Neural cell (in vitro differentiated cells): Measurements from ENCODE around the gene ANKRD40. TPM values are rescaled to one million over a fixed set of nuclear protein-coding genes. Genes with fewer than 3 reads are reported as not detected.

Source experiments
- H2AFZ ChIP-seq: fragments of 200-600, 300-800 bp; sonication (generic), shearing (Covaris generic); 2 replicates; pipeline ENCODE4 v1.6.0; 2014; ENCODE audit warnings: low read depth, mild to moderate bottlenecking, antibody characterized with exemption, low read length, moderate library complexity
- H3F3A ChIP-seq: fragments of 200-600 bp; shearing (Covaris generic); 2 replicates; pipeline ENCODE4 v1.6.1; 2016; ENCODE audit warnings: mild to moderate bottlenecking, moderate library complexity, mixed read lengths, antibody characterized with exemption, low read length; ENCODE audit not compliant: insufficient read depth, poor library complexity, severe bottlenecking
- H3K27ac ChIP-seq: fragments of 200-600, 300-800 bp; sonication (generic), shearing (Covaris generic); 2 replicates; pipeline ENCODE4 v1.5.1; 2014; ENCODE audit warnings: mild to moderate bottlenecking, low read length, moderate library complexity
- H3K27me3 ChIP-seq: fragments of 300-800, 200-600 bp; sonication (generic), shearing (Covaris generic); 2 replicates; pipeline ENCODE4 v1.6.0; 2014; ENCODE audit warnings: mild to moderate bottlenecking, low read depth, low read length, moderate library complexity; ENCODE audit not compliant: insufficient read depth
- H3K36me3 ChIP-seq: fragments of 300-800, 200-600 bp; sonication (generic), shearing (Covaris generic); 2 replicates; pipeline ENCODE4 v1.5.1; 2014; ENCODE audit warnings: mild to moderate bottlenecking, antibody characterized with exemption, low read length, moderate library complexity; ENCODE audit not compliant: insufficient read depth
- H3K4me2 ChIP-seq: fragments of 300-800, 200-600 bp; sonication (generic), shearing (Covaris generic); 2 replicates; pipeline ENCODE4 v1.6.0; 2014; ENCODE audit warnings: mild to moderate bottlenecking, low read length
- H3K4me3 ChIP-seq: fragments of 300-800, 200-600 bp; sonication (generic), shearing (Covaris generic); 2 replicates; pipeline ENCODE4 v1.5.1; 2014; ENCODE audit warnings: mild to moderate bottlenecking, low read length, moderate library complexity
- H3K79me2 ChIP-seq: fragments of 200-600 bp; shearing (Covaris generic); replicated peaks from 2 replicates; pipeline ENCODE4 v1.6.0; 2014; ENCODE audit warnings: mild to moderate bottlenecking, low read length, moderate library complexity; ENCODE audit not compliant: insufficient read depth
- H3K9ac ChIP-seq: fragments of 300-800, 200-600 bp; sonication (generic), shearing (Covaris generic); 2 replicates; pipeline ENCODE4 v1.6.1; 2016; ENCODE audit warnings: mild to moderate bottlenecking, low read length, mixed read lengths
- H3K9me2 ChIP-seq: fragments of 200-600 bp; shearing (Covaris generic); 2 replicates; pipeline ENCODE4 v1.6.1; 2016; ENCODE audit warnings: mild to moderate bottlenecking, low read length, mixed read lengths; ENCODE audit not compliant: insufficient read depth
- H3K9me3 ChIP-seq: fragments of 200-600, 300-800 bp; sonication (generic), shearing (Covaris generic); 2 replicates; pipeline ENCODE4 v1.6.1; 2016; ENCODE audit warnings: mild to moderate bottlenecking, mixed run types, low read length, moderate library complexity, mixed read lengths
- H4K20me1 ChIP-seq: fragments of 200-600 bp; shearing (Covaris generic); 2 replicates; pipeline ENCODE4 v1.6.1; 2016; ENCODE audit warnings: mild to moderate bottlenecking, mixed run types; ENCODE audit not compliant: insufficient read depth
- EP300 ChIP-seq: fragments of 450-650 bp; conservative IDR thresholded peaks from 2 replicates; pipeline ENCODE4 v1.6.1; 2014; ENCODE audit warnings: antibody characterized with exemption, mild to moderate bottlenecking, moderate library complexity; ENCODE audit not compliant: poor library complexity, severe bottlenecking
- EZH2 ChIP-seq: fragments of 200-600, 300-800 bp; shearing (Covaris generic), sonication (generic); IDR thresholded peaks from 2 replicates; pipeline ENCODE4 v1.6.1; 2014; ENCODE audit warnings: antibody characterized with exemption, low read length, borderline replicate concordance, mild to moderate bottlenecking; ENCODE audit not compliant: insufficient read depth, poor library complexity, severe bottlenecking
- MXI1 ChIP-seq: fragments of 450-650 bp; conservative IDR thresholded peaks from 2 replicates; pipeline ENCODE4 v1.6.1; 2014; ENCODE audit warnings: antibody characterized with exemption, mild to moderate bottlenecking; ENCODE audit not compliant: poor library complexity, severe bottlenecking
- POLR2AphosphoS5 ChIP-seq: IDR thresholded peaks from 2 replicates; pipeline ENCODE4 v1.6.1; 2012
- RAD21 ChIP-seq: fragments of 450-650 bp; conservative IDR thresholded peaks from 2 replicates; pipeline ENCODE4 v1.6.1; 2014; ENCODE audit warnings: antibody characterized with exemption, mild to moderate bottlenecking, moderate library complexity
- SMC3 ChIP-seq: fragments of 450-650 bp; conservative IDR thresholded peaks from 2 replicates; pipeline ENCODE4 v1.6.1; 2014; ENCODE audit warnings: antibody characterized with exemption, mild to moderate bottlenecking, moderate library complexity; ENCODE audit not compliant: poor library complexity
- TAF1 ChIP-seq: IDR thresholded peaks from 2 replicates; pipeline ENCODE4 v1.6.1; 2012; ENCODE audit warnings: low read depth
- polyA plus RNA-seq: library from polyadenylated mRNA; depleted of rRNA; stranded (reverse); fragments of >200 nt; gene quantifications from 2 replicates; pipeline ENCODE4 v1.2.3, GENCODE V29; 2014
- TF ChIP-seq, protein P1 (sequence below): fragments of 450-650 bp; IDR thresholded peaks from 2 replicates; pipeline ENCODE4 v1.5.1; 2014; ENCODE audit warnings: antibody characterized with exemption, mild to moderate bottlenecking, moderate library complexity; ENCODE audit not compliant: poor library complexity, severe bottlenecking
- TF ChIP-seq, protein P2 (sequence below): IDR thresholded peaks from 2 replicates; pipeline ENCODE4 v1.6.1; 2012; ENCODE audit warnings: borderline replicate concordance

ANKRD40 gene
- polyA plus RNA-seq, 1 donor from 2014 or later = 15.2 TPM

DNA sequence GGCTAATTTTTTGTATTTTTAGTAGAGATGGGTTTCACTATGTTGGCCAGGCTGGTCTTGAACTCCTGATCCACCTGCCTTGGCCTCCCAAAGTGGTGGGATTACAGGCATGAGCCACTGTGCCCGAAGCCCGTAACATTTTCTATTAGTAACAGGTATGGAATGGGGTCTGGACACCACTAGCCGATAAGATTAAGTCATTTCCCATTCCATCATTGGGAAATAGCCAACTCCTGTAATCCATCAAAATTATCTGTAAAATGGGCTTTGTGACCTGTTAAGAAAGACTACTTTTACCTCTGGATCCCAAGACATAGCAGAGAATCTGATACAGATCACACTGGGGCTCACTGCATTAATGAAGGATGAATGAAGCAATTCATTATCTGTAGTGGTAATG is 7.8 kb upstream of the ANKRD40 start:
- H2AFZ ChIP-seq = no peak overlapping the region
- H3K9me2 ChIP-seq = no peaks in the 10 kb centered on the region
- H3K36me3 ChIP-seq = no peaks in the 10 kb centered on the region
- H3K4me2 ChIP-seq = no peak overlapping the region
- H3K27me3 ChIP-seq = no peaks in the 10 kb centered on the region
- H4K20me1 ChIP-seq = peaks cover 1% of the 10 kb centered on the region
- H3K27ac ChIP-seq = no peak overlapping the region
- H3K79me2 ChIP-seq = peaks cover 8% of the 10 kb centered on the region
- peaks cover 6% of the 10 kb centered on the region for H3F3A ChIP-seq
- TF ChIP-seq, protein P1, sequence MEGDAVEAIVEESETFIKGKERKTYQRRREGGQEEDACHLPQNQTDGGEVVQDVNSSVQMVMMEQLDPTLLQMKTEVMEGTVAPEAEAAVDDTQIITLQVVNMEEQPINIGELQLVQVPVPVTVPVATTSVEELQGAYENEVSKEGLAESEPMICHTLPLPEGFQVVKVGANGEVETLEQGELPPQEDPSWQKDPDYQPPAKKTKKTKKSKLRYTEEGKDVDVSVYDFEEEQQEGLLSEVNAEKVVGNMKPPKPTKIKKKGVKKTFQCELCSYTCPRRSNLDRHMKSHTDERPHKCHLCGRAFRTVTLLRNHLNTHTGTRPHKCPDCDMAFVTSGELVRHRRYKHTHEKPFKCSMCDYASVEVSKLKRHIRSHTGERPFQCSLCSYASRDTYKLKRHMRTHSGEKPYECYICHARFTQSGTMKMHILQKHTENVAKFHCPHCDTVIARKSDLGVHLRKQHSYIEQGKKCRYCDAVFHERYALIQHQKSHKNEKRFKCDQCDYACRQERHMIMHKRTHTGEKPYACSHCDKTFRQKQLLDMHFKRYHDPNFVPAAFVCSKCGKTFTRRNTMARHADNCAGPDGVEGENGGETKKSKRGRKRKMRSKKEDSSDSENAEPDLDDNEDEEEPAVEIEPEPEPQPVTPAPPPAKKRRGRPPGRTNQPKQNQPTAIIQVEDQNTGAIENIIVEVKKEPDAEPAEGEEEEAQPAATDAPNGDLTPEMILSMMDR = no peak
- no peak for TF ChIP-seq POLR2AphosphoS5
- H3K9me3 ChIP-seq = no peaks in the 10 kb centered on the region
- no peak overlapping the region for H3K4me3 ChIP-seq
- H3K9ac ChIP-seq = no peak overlapping the region

DNA sequence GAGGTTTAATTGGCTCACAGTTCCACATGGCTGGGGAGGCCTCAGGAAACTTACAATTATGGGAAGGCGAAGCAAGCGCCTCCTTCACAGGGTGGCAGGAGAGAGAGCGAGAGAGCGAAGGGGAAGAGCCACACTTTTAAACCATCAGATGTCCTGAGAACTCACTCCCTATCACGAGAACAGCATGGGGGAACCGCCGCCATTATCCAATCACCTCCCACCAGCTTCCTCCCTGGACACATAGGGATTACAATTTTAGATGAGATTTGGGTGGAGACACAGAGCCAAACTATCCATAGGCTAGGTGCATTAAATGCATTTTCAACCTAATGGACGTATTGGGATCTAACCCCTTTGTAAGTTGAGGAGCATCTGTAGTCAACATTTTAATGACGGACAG is 4.9 kb upstream of the ANKRD40 start:
- Histone ChIP-seq H4K20me1 (no peaks in the 10 kb centered on the region), H3K27ac (no peak overlapping the region), H3K9me3 (no peaks in the 10 kb centered on the region), H3K36me3 (no peaks in the 10 kb centered on the region), H3F3A (no peaks in the 10 kb centered on the region), H3K4me3 (no peak overlapping the region), H2AFZ (no peak overlapping the region), H3K4me2 (no peak overlapping the region), H3K9ac (no peak overlapping the region), H3K9me2 (no peaks in the 10 kb centered on the region), H3K27me3 (no peaks in the 10 kb centered on the region), H3K79me2 (peaks cover 12% of the 10 kb centered on the region)
- TF ChIP-seq MXI1 (no peak), TAF1 (no peak), SMC3 (no peak), EP300 (no peak), POLR2AphosphoS5 (no peak), RAD21 (no peak), EZH2 (no peak)
- TF ChIP-seq, protein P1 = no peak
- TF ChIP-seq, protein P2, sequence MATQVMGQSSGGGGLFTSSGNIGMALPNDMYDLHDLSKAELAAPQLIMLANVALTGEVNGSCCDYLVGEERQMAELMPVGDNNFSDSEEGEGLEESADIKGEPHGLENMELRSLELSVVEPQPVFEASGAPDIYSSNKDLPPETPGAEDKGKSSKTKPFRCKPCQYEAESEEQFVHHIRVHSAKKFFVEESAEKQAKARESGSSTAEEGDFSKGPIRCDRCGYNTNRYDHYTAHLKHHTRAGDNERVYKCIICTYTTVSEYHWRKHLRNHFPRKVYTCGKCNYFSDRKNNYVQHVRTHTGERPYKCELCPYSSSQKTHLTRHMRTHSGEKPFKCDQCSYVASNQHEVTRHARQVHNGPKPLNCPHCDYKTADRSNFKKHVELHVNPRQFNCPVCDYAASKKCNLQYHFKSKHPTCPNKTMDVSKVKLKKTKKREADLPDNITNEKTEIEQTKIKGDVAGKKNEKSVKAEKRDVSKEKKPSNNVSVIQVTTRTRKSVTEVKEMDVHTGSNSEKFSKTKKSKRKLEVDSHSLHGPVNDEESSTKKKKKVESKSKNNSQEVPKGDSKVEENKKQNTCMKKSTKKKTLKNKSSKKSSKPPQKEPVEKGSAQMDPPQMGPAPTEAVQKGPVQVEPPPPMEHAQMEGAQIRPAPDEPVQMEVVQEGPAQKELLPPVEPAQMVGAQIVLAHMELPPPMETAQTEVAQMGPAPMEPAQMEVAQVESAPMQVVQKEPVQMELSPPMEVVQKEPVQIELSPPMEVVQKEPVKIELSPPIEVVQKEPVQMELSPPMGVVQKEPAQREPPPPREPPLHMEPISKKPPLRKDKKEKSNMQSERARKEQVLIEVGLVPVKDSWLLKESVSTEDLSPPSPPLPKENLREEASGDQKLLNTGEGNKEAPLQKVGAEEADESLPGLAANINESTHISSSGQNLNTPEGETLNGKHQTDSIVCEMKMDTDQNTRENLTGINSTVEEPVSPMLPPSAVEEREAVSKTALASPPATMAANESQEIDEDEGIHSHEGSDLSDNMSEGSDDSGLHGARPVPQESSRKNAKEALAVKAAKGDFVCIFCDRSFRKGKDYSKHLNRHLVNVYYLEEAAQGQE = no peak
